IMR-90 (cell line): ENCODE results near the gene SORL1. TPM values are rescaled to one million over a fixed set of nuclear protein-coding genes. Genes with fewer than 3 reads are reported as not detected.

Experiments used
- ATAC-seq: fragments of 200-7000 bp; cut with Tn5 transposase; 2 replicates; pipeline ENCODE4 v1.9.1; 2020; ENCODE audit warnings: low read depth, mild to moderate bottlenecking, moderate library complexity
- BruUV-seq: library from RNA; stranded (reverse); fragments of 400-500 nt; replicated peaks from 2 replicates; lab custom pipeline; 2021; lab: Mats Ljungman, UMichigan
- CTCF ChIA-PET: fragments of 300-600 bp; formaldehyde crosslinking; extraction: SDS; loops from one replicate; lab custom pipeline; 2021; ENCODE audit warnings: antibody characterized with exemption; lab: Yijun Ruan, JAX
- POLR2A ChIA-PET: fragments of 300-600 bp; sonication (Branson Sonifier 250); formaldehyde crosslinking; loops from one replicate; lab custom pipeline; 2022; ENCODE audit warnings: antibody characterized with exemption; ENCODE audit not compliant: unreplicated experiment; lab: Charles Lee
- DNase-seq: peaks from one replicate; pipeline ENCODE4 v3.0.0; 2013
- H2AFZ ChIP-seq: replicated peaks from 2 replicates; pipeline ENCODE3; 2013; ENCODE audit warnings: low read length, mild to moderate bottlenecking; ENCODE audit not compliant: poor library complexity
- H2AK5ac ChIP-seq: 2 replicates; pipeline ENCODE4 v1.6.1; 2013; ENCODE audit warnings: low read depth, low read length, inconsistent platforms
- H2AK9ac ChIP-seq: replicated peaks from 2 replicates; pipeline ENCODE3; 2013; ENCODE audit warnings: mild to moderate bottlenecking, low read depth, low read length, moderate library complexity; ENCODE audit not compliant: poor library complexity
- H2BK120ac ChIP-seq: 2 replicates; pipeline ENCODE4 v1.6.1; 2013; ENCODE audit warnings: low read depth, low read length, inconsistent platforms
- H2BK15ac ChIP-seq: 3 replicates; pipeline ENCODE4 v1.6.1; 2013; ENCODE audit warnings: low read depth, low read length, inconsistent platforms
- H2BK20ac ChIP-seq: 2 replicates; pipeline ENCODE4 v1.6.1; 2013; ENCODE audit warnings: low read depth, mild to moderate bottlenecking, inconsistent platforms, low read length, moderate library complexity
- H2BK5ac ChIP-seq: 2 replicates; pipeline ENCODE4 v1.6.1; 2013; ENCODE audit warnings: mild to moderate bottlenecking, low read depth, low read length, inconsistent platforms; ENCODE audit not compliant: poor library complexity, severe bottlenecking
- H3K14ac ChIP-seq: replicated peaks from 2 replicates; pipeline ENCODE4 v1.6.1; 2013; ENCODE audit warnings: low read depth, low read length, inconsistent platforms
- H3K18ac ChIP-seq: 2 replicates; pipeline ENCODE4 v1.6.1; 2013; ENCODE audit warnings: low read depth, low read length, control low read depth
- H3K23ac ChIP-seq: 2 replicates; pipeline ENCODE4 v1.6.1; 2013; ENCODE audit warnings: low read depth, low read length, inconsistent platforms
- H3K27ac ChIP-seq: 2 replicates; pipeline ENCODE4 v1.5.1; 2013; ENCODE audit warnings: mild to moderate bottlenecking, control low read depth, low read length; ENCODE audit not compliant: insufficient read depth
- H3K27me3 ChIP-seq: 2 replicates; pipeline ENCODE4 v1.6.1; 2013; ENCODE audit warnings: low read length; ENCODE audit not compliant: control insufficient read depth, insufficient read depth
- H3K36me3 ChIP-seq: 2 replicates; pipeline ENCODE4 v1.6.1; 2013; ENCODE audit warnings: low read length, mixed read lengths; ENCODE audit not compliant: control insufficient read depth, insufficient read depth
- H3K4ac ChIP-seq: 2 replicates; pipeline ENCODE4 v1.6.1; 2013; ENCODE audit warnings: low read depth, low read length, inconsistent platforms
- H3K4me1 ChIP-seq: 2 replicates; pipeline ENCODE4 v1.6.1; 2013; ENCODE audit warnings: low read length, mixed read lengths; ENCODE audit not compliant: control insufficient read depth, insufficient read depth
- H3K4me2 ChIP-seq: 2 replicates; pipeline ENCODE4 v1.6.1; 2013; ENCODE audit warnings: low read depth, mild to moderate bottlenecking, control low read depth, low read length, moderate library complexity
- H3K4me3 ChIP-seq: 2 replicates; pipeline ENCODE4 v1.5.1; 2013; ENCODE audit warnings: low read depth, mild to moderate bottlenecking, control low read depth, low read length, moderate library complexity; ENCODE audit not compliant: insufficient read depth
- H3K56ac ChIP-seq: 2 replicates; pipeline ENCODE4 v1.6.1; 2013; ENCODE audit warnings: low read length, inconsistent platforms; ENCODE audit not compliant: insufficient read depth; ENCODE audit errors: extremely low read depth
- H3K79me1 ChIP-seq, 2 experiments: 2 replicates each; pipeline ENCODE4 v1.6.1; 2013; ENCODE audit warnings: low read length in 2 of 2, inconsistent platforms in 1 of 2, low read depth in 1 of 2
- H3K9ac ChIP-seq: 2 replicates; pipeline ENCODE4 v1.6.1; 2013; ENCODE audit warnings: low read depth, low read length, control low read depth
- H3K9me1 ChIP-seq: 2 replicates; pipeline ENCODE4 v1.6.1; 2013; ENCODE audit warnings: low read length, inconsistent platforms; ENCODE audit not compliant: insufficient read depth
- H3K9me3 ChIP-seq: 2 replicates; pipeline ENCODE4 v1.6.1; 2013; ENCODE audit warnings: low read length; ENCODE audit not compliant: control insufficient read depth, insufficient read depth
- H4K20me1 ChIP-seq: 2 replicates; pipeline ENCODE4 v1.6.1; 2013; ENCODE audit warnings: low read length, inconsistent platforms; ENCODE audit not compliant: insufficient read depth
- H4K5ac ChIP-seq: 2 replicates; pipeline ENCODE4 v1.6.1; 2013; ENCODE audit warnings: mild to moderate bottlenecking, low read depth, low read length, control low read depth
- H4K8ac ChIP-seq, 2 experiments: 2 replicates each; pipeline ENCODE4 v1.6.1; 2013; ENCODE audit warnings: low read depth in 2 of 2, low read length in 2 of 2, control low read depth in 1 of 2, inconsistent platforms in 1 of 2
- H4K91ac ChIP-seq: 2 replicates; pipeline ENCODE4 v1.6.1; 2013; ENCODE audit warnings: low read depth, low read length, inconsistent platforms; ENCODE audit not compliant: insufficient read depth
- BHLHE40 ChIP-seq: fragments of 150-350 bp; IDR thresholded peaks from 2 replicates; pipeline ENCODE4 v1.6.1; 2016; ENCODE audit warnings: mild to moderate bottlenecking, low read depth, low read length
- CEBPB ChIP-seq: IDR thresholded peaks from 2 replicates; pipeline ENCODE4 v1.6.1; 2012; ENCODE audit warnings: low read depth, low read length, improper control_type of control experiment
- CHD1 ChIP-seq: IDR thresholded peaks from 2 replicates; pipeline ENCODE4 v1.6.1; 2012; ENCODE audit warnings: low read depth, low read length, improper control_type of control experiment
- FOS ChIP-seq: fragments of 150-350 bp; IDR thresholded peaks from 2 replicates; pipeline ENCODE4 v1.6.1; 2016; ENCODE audit warnings: low read depth, low read length
- MAFK ChIP-seq: IDR thresholded peaks from 2 replicates; pipeline ENCODE4 v1.6.1; 2012; ENCODE audit warnings: low read depth, low read length, improper control_type of control experiment
- MAZ ChIP-seq: IDR thresholded peaks from 2 replicates; pipeline ENCODE4 v1.6.1; 2012; ENCODE audit warnings: low read depth, mild to moderate bottlenecking, low read length, improper control_type of control experiment, moderate library complexity, borderline replicate concordance
- MXI1 ChIP-seq: IDR thresholded peaks from 2 replicates; pipeline ENCODE4 v1.6.1; 2012; ENCODE audit warnings: low read depth, mild to moderate bottlenecking, low read length, moderate library complexity, borderline replicate concordance
- NFE2L2 ChIP-seq: fragments of 150-350 bp; IDR thresholded peaks from 2 replicates; pipeline ENCODE4 v1.6.1; 2016; ENCODE audit warnings: low read depth, mild to moderate bottlenecking, low read length
- POLR2A ChIP-seq: IDR thresholded peaks from 2 replicates; pipeline ENCODE4 v1.6.1; 2012; ENCODE audit warnings: mild to moderate bottlenecking, low read depth, low read length
- RAD21 ChIP-seq: IDR thresholded peaks from 2 replicates; pipeline ENCODE4 v1.6.1; 2012; ENCODE audit warnings: low read length, improper control_type of control experiment
- RCOR1 ChIP-seq: IDR thresholded peaks from 2 replicates; pipeline ENCODE4 v1.6.1; 2012; ENCODE audit warnings: mild to moderate bottlenecking, low read length, improper control_type of control experiment; ENCODE audit not compliant: insufficient replicate concordance
- RFX5 ChIP-seq: IDR thresholded peaks from 2 replicates; pipeline ENCODE4 v1.8.0; 2012; ENCODE audit warnings: low read depth, mild to moderate bottlenecking, low read length, moderate library complexity
- SMC3 ChIP-seq: fragments of 150-350 bp; IDR thresholded peaks from 2 replicates; pipeline ENCODE4 v1.6.1; 2016; ENCODE audit warnings: low read depth, mild to moderate bottlenecking, antibody characterized with exemption, low read length, moderate library complexity
- WGBS, 2 experiments: methylation state at CpG; one replicate each; pipeline versions ENCODE4 v1.1.5 to v1.1.7; 2013; ENCODE audit warnings: missing lambda C conversion rate in 2 of 2; ENCODE audit not compliant: insufficient read length in 1 of 2; ENCODE audit errors: extremely low coverage in 2 of 2; 5-methylcytosine and 5-hydroxymethylcytosine counted together
- dilution Hi-C: fragments of 300-500 bp; cut with HindIII; formaldehyde crosslinking; loops from one replicate; pipeline ENCODE4 v1.14.3; 2018; ENCODE audit warnings: low sequenced_read_pairs; ENCODE audit not compliant: unreplicated experiment
- in situ Hi-C: fragments of 300-500 bp; cut with MboI; formaldehyde crosslinking; loops from 3 replicates; pipeline ENCODE4 v1.14.3; 2019; ENCODE audit warnings: low sequenced_read_pairs, inconsistent platforms, mixed read lengths
- intact Hi-C: fragments of 100-400 bp; cut with micrococcal nuclease; formaldehyde crosslinking; loops from 2 replicates; pipeline ENCODE4 v1.10.0; 2022
- polyA plus RNA-seq, 3 experiments: library from polyadenylated mRNA; depleted of rRNA; stranded (reverse); fragments of >200 nt; gene quantifications; 2 replicates each; pipeline ENCODE4 v1.2.3, GENCODE V29; 2012; ENCODE audit warnings: low replicate concordance in 1 of 3
- total RNA-seq: library from RNA; depleted of rRNA; stranded (reverse); fragments of >200 nt; gene quantifications from 2 replicates; pipeline ENCODE4 v1.2.3, GENCODE V29; 2012
- TF ChIP-seq, protein P1 (sequence below): fragments of 150-350 bp; IDR thresholded peaks from 2 replicates; pipeline ENCODE4 v1.6.1; 2016; ENCODE audit warnings: low read depth, mild to moderate bottlenecking, low read length, moderate library complexity, borderline replicate concordance
- TF ChIP-seq, protein P2 (sequence below): conservative IDR thresholded peaks from 2 replicates; pipeline ENCODE4 v1.5.1; 2012; ENCODE audit warnings: mild to moderate bottlenecking, low read depth, low read length, improper control_type of control experiment
- TF ChIP-seq, protein P3 (sequence below): fragments of 150-350 bp; IDR thresholded peaks from 2 replicates; pipeline ENCODE4 v1.6.1; 2017; ENCODE audit warnings: mild to moderate bottlenecking, antibody characterized with exemption, low read length, low read depth

Gene SORL1
- total and polyA plus RNA-seq, 2 of the 4 experiments (the other 2 are of a cell fraction): 1.0 to 2.0 TPM

DNA sequence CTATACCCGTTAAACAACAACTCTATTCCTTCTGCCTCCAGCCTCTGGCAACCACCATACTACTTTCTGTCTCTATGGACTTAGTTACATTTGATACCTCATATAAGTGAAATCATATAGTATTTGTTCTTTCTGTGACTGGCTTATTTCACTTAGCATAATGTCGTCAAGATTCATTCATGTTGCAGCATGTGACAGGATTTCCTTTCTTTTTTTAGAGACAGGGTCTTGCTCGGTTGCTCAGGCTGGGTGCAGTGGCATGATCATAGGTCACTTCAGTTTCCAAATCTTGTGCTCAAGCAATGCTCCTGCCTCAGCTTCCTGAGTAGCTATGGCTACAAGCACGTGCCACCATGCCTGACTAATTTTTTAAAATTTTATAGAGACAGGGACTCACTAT is 29.4 kb upstream of the SORL1 start:
- H3K27ac ChIP-seq: no peak overlapping the region
- TF ChIP-seq, protein P1, sequence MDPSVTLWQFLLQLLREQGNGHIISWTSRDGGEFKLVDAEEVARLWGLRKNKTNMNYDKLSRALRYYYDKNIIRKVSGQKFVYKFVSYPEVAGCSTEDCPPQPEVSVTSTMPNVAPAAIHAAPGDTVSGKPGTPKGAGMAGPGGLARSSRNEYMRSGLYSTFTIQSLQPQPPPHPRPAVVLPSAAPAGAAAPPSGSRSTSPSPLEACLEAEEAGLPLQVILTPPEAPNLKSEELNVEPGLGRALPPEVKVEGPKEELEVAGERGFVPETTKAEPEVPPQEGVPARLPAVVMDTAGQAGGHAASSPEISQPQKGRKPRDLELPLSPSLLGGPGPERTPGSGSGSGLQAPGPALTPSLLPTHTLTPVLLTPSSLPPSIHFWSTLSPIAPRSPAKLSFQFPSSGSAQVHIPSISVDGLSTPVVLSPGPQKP: no peak
- TF ChIP-seq, protein P2, sequence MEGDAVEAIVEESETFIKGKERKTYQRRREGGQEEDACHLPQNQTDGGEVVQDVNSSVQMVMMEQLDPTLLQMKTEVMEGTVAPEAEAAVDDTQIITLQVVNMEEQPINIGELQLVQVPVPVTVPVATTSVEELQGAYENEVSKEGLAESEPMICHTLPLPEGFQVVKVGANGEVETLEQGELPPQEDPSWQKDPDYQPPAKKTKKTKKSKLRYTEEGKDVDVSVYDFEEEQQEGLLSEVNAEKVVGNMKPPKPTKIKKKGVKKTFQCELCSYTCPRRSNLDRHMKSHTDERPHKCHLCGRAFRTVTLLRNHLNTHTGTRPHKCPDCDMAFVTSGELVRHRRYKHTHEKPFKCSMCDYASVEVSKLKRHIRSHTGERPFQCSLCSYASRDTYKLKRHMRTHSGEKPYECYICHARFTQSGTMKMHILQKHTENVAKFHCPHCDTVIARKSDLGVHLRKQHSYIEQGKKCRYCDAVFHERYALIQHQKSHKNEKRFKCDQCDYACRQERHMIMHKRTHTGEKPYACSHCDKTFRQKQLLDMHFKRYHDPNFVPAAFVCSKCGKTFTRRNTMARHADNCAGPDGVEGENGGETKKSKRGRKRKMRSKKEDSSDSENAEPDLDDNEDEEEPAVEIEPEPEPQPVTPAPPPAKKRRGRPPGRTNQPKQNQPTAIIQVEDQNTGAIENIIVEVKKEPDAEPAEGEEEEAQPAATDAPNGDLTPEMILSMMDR: no peak
- TF ChIP-seq POLR2A: no peak
- TF ChIP-seq RFX5: no peak
- TF ChIP-seq MAFK: no peak
- no peak for TF ChIP-seq FOS
- no peak for TF ChIP-seq RCOR1
- no peak for TF ChIP-seq MAZ
- TF ChIP-seq RAD21: no peak
- TF ChIP-seq, protein P3, sequence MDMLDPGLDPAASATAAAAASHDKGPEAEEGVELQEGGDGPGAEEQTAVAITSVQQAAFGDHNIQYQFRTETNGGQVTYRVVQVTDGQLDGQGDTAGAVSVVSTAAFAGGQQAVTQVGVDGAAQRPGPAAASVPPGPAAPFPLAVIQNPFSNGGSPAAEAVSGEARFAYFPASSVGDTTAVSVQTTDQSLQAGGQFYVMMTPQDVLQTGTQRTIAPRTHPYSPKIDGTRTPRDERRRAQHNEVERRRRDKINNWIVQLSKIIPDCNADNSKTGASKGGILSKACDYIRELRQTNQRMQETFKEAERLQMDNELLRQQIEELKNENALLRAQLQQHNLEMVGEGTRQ: no peak
- no peak for TF ChIP-seq SMC3
- TF ChIP-seq MXI1: no peak
- no peak for TF ChIP-seq CEBPB
- no peak for TF ChIP-seq NFE2L2
- TF ChIP-seq CHD1: no peak
- TF ChIP-seq BHLHE40: no peak
- in situ Hi-C loops (no loop called here), intact Hi-C loops (no loop called here), dilution Hi-C loops (no loop called here)
- no peak overlapping the region for H2BK20ac ChIP-seq
- DNase-seq: no peak
- H3K9me1 ChIP-seq: no peaks in the 10 kb centered on the region
- peaks cover 22% of the 10 kb centered on the region for H3K27me3 ChIP-seq
- H2AK9ac ChIP-seq: no peak overlapping the region
- no peak overlapping the region for H2AFZ ChIP-seq
- no peak overlapping the region for H3K9ac ChIP-seq
- no peak overlapping the region for H3K4me2 ChIP-seq
- no peak overlapping the region for H3K23ac ChIP-seq
- H4K91ac ChIP-seq: no peak overlapping the region
- H4K5ac ChIP-seq: no peak overlapping the region
- no peaks in the 10 kb centered on the region for H3K79me1 ChIP-seq
- no peaks in the 10 kb centered on the region; the same call in 1 of the 2 replicates for H3K9me3 ChIP-seq
- no peak overlapping the region for H2BK5ac ChIP-seq
- ChIA-PET POLR2A (no interaction called here), CTCF (no interaction called here)
- H3K4ac ChIP-seq: no peak overlapping the region
- H4K8ac ChIP-seq: no peak overlapping the region
- H2AK5ac ChIP-seq: no peak overlapping the region
- H4K20me1 ChIP-seq: no peaks in the 10 kb centered on the region
- no peak overlapping the region for H3K18ac ChIP-seq
- no TSS peak for BruUV-seq
- no peak overlapping the region for H2BK15ac ChIP-seq
- H2BK120ac ChIP-seq: no peak overlapping the region
- WGBS, 2 experiments: 51% methylated on average over 2 of the region's 4 CpGs; no CpG with 5 or more reads in 1 of the 2 experiments
- H3K36me3 ChIP-seq: no peaks in the 10 kb centered on the region
- no peak overlapping the region for H3K56ac ChIP-seq
- H3K14ac ChIP-seq: no peak overlapping the region
- no peak overlapping the region for H3K4me3 ChIP-seq
- H3K4me1 ChIP-seq: no peaks in the 10 kb centered on the region; the same call in 1 of the 2 replicates
- ATAC-seq: no peak
